ENCODE results near the gene RHOA. TPM values are rescaled to one million over a fixed set of nuclear protein-coding genes. Genes with fewer than 3 reads are reported as not detected.

The RHOA gene
- total RNA-seq, 1 experiment from 2014 or later: 348 TPM

GRCh38 chr3:49417516-49418120, 5.8 kb upstream of the RHOA start:
- ChIA-PET POLR2A (no interaction called here), CTCF (no interaction called here)
- H3K36me3 ChIP-seq (ENCODE audit: control insufficient read depth, insufficient read depth, low read length): no peaks in the 10 kb centered on the region; the same call in none of the 2 replicates
- H3K27me3 Mint-ChIP-seq (ENCODE audit: insufficient read depth, unreplicated experiment): no peaks in the 10 kb centered on the region
- no peak for TF ChIP-seq CTCF (IDR thresholded peaks at IDR 0.05; ENCODE audit: insufficient read depth in 1 of 2, low read depth in 1 of 2, low read length in 1 of 2, severe bottlenecking in 1 of 2, unreplicated experiment in 1 of 2)
- intact Hi-C loops (cut with micrococcal nuclease; ENCODE audit: unreplicated experiment): no loop called here
- H3K9me3 ChIP-seq: no peaks in the 10 kb centered on the region
- no peaks in the 10 kb centered on the region for H3K9me3 Mint-ChIP-seq (ENCODE audit: unreplicated experiment)
- no peaks in the 10 kb centered on the region for H3K27me3 ChIP-seq (replicated peaks; ENCODE audit: control insufficient read depth, insufficient read depth, low read length)
- BruUV-seq (replicated peaks): no TSS peak
- peaks cover 28% of the 10 kb centered on the region for H3K36me3 Mint-ChIP-seq (ENCODE audit: insufficient read depth, unreplicated experiment)
- DNase-seq: peak; percentile 22 to 57
- H3K4me1 Mint-ChIP-seq (ENCODE audit: low read depth, unreplicated experiment): peaks cover 14% of the 10 kb centered on the region
- H3K27ac Mint-ChIP-seq (ENCODE audit: unreplicated experiment): peak overlapping the region; percentile 59
- H3K4me1 ChIP-seq: peaks cover 31% of the 10 kb centered on the region
- no peak overlapping the region for H3K4me3 Mint-ChIP-seq (ENCODE audit: unreplicated experiment)
- H3K4me3 ChIP-seq (ENCODE audit: low read depth, low read length): no peak overlapping the region

- DNase-seq: no peak
- BruUV-seq (replicated peaks): no TSS peak
- Mint-ChIP-seq H3K27ac (ENCODE audit: unreplicated experiment) (peak overlapping the region; percentile 37), H3K9me3 (ENCODE audit: unreplicated experiment) (no peaks in the 10 kb centered on the region), H3K36me3 (ENCODE audit: insufficient read depth, unreplicated experiment) (peaks cover 29% of the 10 kb centered on the region), H3K27me3 (ENCODE audit: insufficient read depth, unreplicated experiment) (no peaks in the 10 kb centered on the region), H3K4me1 (ENCODE audit: low read depth, unreplicated experiment) (peaks cover 13% of the 10 kb centered on the region), H3K4me3 (ENCODE audit: unreplicated experiment) (no peak overlapping the region)
- intact Hi-C loops (cut with micrococcal nuclease; ENCODE audit: unreplicated experiment): no loop called here
- TF ChIP-seq CTCF (IDR thresholded peaks at IDR 0.05; ENCODE audit: insufficient read depth in 1 of 2, low read depth in 1 of 2, low read length in 1 of 2, severe bottlenecking in 1 of 2, unreplicated experiment in 1 of 2): no peak
- ChIA-PET POLR2A (interaction anchor here (0.5 kb wide), 1 partner anchor 15 kb away, joined by 3 read pairs; no protein-coding TSS in a partner anchor), CTCF (interaction anchor here (2.3 kb wide), 1 partner anchor 33 kb away, joined by 28 read pairs; no protein-coding TSS in a partner anchor)
- Histone ChIP-seq H3K9me3 (no peaks in the 10 kb centered on the region), H3K4me3 (ENCODE audit: low read depth, low read length) (no peak overlapping the region), H3K4me1 (peaks cover 23% of the 10 kb centered on the region), H3K36me3 (ENCODE audit: control insufficient read depth, insufficient read depth, low read length) (no peaks in the 10 kb centered on the region; the same call in none of the 2 replicates), H3K27me3 (replicated peaks; ENCODE audit: control insufficient read depth, insufficient read depth, low read length) (no peaks in the 10 kb centered on the region)
Measured at GRCh38 chr3:49416867-49417266, 5.1 kb upstream of the RHOA start.

- Mint-ChIP-seq H3K27me3 (ENCODE audit: insufficient read depth, unreplicated experiment) (no peaks in the 10 kb centered on the region), H3K36me3 (ENCODE audit: insufficient read depth, unreplicated experiment) (peaks cover 32% of the 10 kb centered on the region), H3K27ac (ENCODE audit: unreplicated experiment) (peak overlapping the region; percentile 37), H3K4me3 (ENCODE audit: unreplicated experiment) (no peak overlapping the region), H3K4me1 (ENCODE audit: low read depth, unreplicated experiment) (peaks cover 13% of the 10 kb centered on the region), H3K9me3 (ENCODE audit: unreplicated experiment) (no peaks in the 10 kb centered on the region)
- intact Hi-C loops (cut with micrococcal nuclease; ENCODE audit: unreplicated experiment): loop anchor here (1.0 kb wide), 1 partner anchor 33 kb away; no protein-coding TSS in a partner anchor
- H3K36me3 ChIP-seq (ENCODE audit: control insufficient read depth, insufficient read depth, low read length): no peaks in the 10 kb centered on the region; the same call in none of the 2 replicates
- TF ChIP-seq CTCF (IDR thresholded peaks at IDR 0.05; ENCODE audit: insufficient read depth in 1 of 2, low read depth in 1 of 2, low read length in 1 of 2, severe bottlenecking in 1 of 2, unreplicated experiment in 1 of 2): no peak
- peaks cover 23% of the 10 kb centered on the region for H3K4me1 ChIP-seq
- no peak overlapping the region for H3K4me3 ChIP-seq (ENCODE audit: low read depth, low read length)
- BruUV-seq (replicated peaks): no TSS peak
- H3K27me3 ChIP-seq (replicated peaks; ENCODE audit: control insufficient read depth, insufficient read depth, low read length): no peaks in the 10 kb centered on the region
- POLR2A ChIA-PET: interaction anchor here (0.5 kb wide), 1 partner anchor 48 kb away, joined by 3 read pairs; no protein-coding TSS in a partner anchor
- DNase-seq: no peak
- no peaks in the 10 kb centered on the region for H3K9me3 ChIP-seq
- CTCF ChIA-PET: interaction anchor here (1.0 to 2.3 kb wide), 2 partner anchors 33 to 76 kb away, joined by 6 to 28 read pairs; partner anchors contain the start of gene USP4
Measured at GRCh38 chr3:49415931-49416601, 4.3 kb upstream of the RHOA start.
